Fibroblast of mammary gland (primary cell): ENCODE measurements around the gene COL23A1.

Source experiments
- DNase-seq: peaks from one replicate; pipeline ENCODE4 v3.0.0-alpha.2; 2010; ENCODE audit warnings: low read depth
- H3K4me3 ChIP-seq: 2 replicates; pipeline ENCODE4 v1.5.1; 2011; ENCODE audit warnings: low read depth, mild to moderate bottlenecking, low read length, moderate library complexity; ENCODE audit not compliant: control insufficient read depth
- CTCF ChIP-seq: conservative IDR thresholded peaks from 2 replicates; pipeline ENCODE4 v1.5.1; 2011; ENCODE audit warnings: low read depth, low read length, inconsistent platforms; ENCODE audit not compliant: control insufficient read depth, insufficient read depth

COL23A1 gene

DNA sequence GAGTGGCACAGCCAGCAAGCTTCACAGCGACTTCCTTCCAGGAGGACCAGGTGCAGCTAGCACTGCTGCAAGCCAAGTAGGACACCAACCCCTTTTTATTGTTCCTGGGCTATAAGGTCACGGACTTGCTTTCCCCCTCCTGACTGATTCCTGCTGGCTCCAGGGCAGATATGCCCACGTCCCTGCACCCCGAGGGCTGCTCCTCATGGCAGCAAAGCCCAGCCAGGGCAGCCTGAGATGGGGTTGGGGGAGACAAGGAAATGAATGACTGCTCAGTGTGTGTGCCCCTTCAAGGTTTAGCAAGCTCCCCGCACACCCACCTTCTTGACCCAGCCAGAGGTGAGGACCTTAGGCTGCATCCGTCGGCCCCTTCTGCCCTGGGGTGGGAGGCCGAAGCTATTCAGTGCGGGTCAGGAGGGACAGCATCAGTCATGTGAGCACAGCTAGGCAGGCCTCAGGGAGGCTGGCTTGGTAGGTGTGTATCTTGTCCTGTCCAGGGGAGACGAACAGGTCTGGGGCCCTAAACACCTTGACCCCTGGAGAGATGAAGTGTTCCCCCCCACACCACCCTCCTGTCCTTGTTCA, 221.4 kb downstream of the COL23A1 start:
- no peak overlapping the region for H3K4me3 ChIP-seq
- no peak for TF ChIP-seq CTCF
- DNase-seq, result no peak

DNA sequence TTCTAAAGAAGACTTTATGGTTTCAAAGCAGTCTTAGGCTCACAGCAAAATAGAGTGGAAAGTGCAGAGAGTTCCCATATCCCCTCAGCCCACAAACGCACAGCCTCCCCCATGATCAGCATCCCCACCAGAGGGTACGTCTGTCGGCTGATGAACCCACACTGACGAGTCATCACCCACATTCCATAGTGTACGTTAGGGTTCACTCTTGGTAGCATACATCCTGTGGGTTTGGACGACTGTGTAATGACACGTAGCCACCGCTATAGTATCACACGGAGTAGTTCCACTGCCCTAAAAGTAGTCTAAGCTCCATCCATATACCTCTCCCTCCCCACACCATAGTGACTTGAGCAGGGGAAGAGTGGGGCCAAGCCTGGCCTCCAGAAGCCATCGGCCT, 221.9 kb downstream of the COL23A1 start:
- H3K4me3 ChIP-seq, result no peak overlapping the region
- DNase-seq, result no peak
- no peak for TF ChIP-seq CTCF

- no peak for DNase-seq
- H3K4me3 ChIP-seq, result no peak overlapping the region
- TF ChIP-seq CTCF, result no peak
These were observed 222.5 kb downstream of the COL23A1 start for GRCh38 chr5:178367736-178368120.

- no peak for DNase-seq
- no peak overlapping the region for H3K4me3 ChIP-seq
- TF ChIP-seq CTCF, result no peak
These were observed 223.0 kb downstream of the COL23A1 start for GRCh38 chr5:178366998-178367735.

DNA sequence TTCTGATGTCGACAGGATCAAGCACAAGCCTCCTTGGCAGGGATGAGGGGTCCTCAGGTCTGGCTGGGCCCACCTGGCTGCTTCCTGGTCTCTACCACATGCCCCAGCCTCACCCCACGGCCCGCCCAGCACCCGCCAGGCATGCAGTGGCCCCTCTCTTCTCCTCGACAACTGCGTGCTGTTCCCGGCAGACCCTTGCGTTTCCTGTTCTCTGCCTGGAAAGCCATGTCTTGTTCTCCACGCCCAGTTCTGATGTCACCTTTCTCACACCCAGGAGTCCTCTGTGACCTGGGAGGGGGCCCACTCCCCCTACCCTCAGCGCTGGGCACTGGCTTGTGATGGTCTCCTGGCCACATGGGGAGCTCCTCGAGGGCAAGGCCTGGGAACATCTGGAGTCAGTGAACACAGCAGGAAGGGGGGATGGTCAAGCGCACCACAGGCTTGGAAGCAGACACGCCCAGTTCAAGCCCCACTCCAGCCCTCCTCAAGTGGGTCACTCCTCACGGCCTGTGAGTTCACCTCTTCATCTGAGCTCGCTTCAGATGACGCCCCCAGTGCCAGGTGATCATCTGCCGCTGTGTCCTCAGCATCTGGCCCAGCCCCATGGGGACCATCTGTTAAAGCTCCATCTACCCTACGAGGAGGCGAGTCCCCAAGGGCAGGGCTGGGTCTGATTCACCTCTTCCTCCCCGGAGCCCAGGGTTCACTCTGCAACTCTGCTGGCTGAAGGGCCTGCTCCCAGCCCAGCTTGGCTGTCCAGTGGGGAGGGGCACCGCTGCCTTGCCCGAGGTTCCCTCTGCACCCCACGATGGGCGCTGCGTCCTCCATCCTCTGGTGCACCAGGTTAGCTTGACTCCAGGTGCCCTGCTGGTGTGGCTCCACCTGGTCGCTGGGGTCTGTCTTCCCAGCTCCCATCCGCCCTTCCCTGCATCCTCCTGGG, 224.4 kb downstream of the COL23A1 start:
- no peak for DNase-seq
- no peak for TF ChIP-seq CTCF
- no peak overlapping the region for H3K4me3 ChIP-seq

- no peak for DNase-seq
- no peak for TF ChIP-seq CTCF
- H3K4me3 ChIP-seq, result no peak overlapping the region
These were observed 225.9 kb downstream of the COL23A1 start for GRCh38 chr5:178364326-178364675.
